LNCaP clone FGC (cell line): ENCODE measurements around the gene ENPP1.

Experiments
- DNase-seq: peaks from one replicate; pipeline ENCODE4 v3.0.0-alpha.2; 2011; ENCODE audit warnings: low read depth
- H3K4me3 ChIP-seq: 2 replicates; pipeline ENCODE4 v1.5.1; 2011; ENCODE audit warnings: mild to moderate bottlenecking, low read depth, low read length, control low read depth
- CTCF ChIP-seq: IDR thresholded peaks from 2 replicates; pipeline ENCODE4 v1.5.1; 2012; ENCODE audit warnings: mild to moderate bottlenecking; ENCODE audit not compliant: control insufficient read depth, insufficient read depth; ENCODE audit errors: extremely low read depth

ENPP1 gene

GRCh38 chr6:131795366-131795765 is 12.5 kb upstream of the ENPP1 start:
- DNase-seq = no peak
- no peak for TF ChIP-seq CTCF

DNA sequence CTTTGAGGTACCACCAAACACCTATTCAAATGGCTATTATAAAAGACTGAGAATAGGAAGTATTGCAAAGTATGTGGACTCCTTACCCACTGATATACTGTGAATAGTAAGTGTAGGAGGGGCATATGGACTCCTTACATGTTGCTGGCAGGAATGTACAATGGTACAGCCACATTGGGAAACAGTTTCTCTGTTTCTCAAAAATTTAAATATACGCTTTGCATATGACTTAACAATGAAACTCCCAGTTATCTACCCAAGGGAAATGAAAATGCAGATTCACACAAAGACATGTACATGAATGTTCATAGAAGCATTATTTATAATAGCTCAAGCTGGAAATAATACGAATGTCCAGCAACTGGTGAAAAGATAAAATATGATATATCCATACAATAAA is 5.5 kb upstream of the ENPP1 start:
- DNase-seq = no peak
- TF ChIP-seq CTCF = no peak
- no peak overlapping the region for H3K4me3 ChIP-seq

More at GRCh38 chr6:131795366-131795765, 12.5 kb upstream of the ENPP1 start:
- H3K4me3 ChIP-seq = no peak overlapping the region

- TF ChIP-seq CTCF = no peak
- no peak overlapping the region for H3K4me3 ChIP-seq
- DNase-seq = no peak
Measured at GRCh38 chr6:131803007-131803769, 4.6 kb upstream of the ENPP1 start.

DNA sequence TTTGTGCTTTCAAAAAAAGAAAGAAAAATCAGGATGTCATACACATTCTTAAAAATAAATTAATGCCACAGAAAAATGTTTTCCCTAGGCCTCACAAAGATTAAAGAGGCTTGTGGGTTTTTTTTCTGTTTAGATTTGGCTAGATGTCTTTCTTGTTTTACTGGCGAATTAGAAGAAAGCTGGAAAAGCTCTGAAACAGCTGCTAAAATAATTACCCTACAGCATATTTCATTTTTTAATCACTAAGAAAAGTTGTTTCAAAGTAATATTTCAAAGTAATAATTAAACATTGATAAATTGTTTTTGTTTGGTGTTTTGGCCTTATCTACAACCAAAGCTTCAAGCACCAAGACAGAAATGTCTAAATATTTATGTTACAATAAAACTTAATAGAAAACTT is 3.7 kb upstream of the ENPP1 start:
- DNase-seq = no peak
- no peak overlapping the region for H3K4me3 ChIP-seq
- TF ChIP-seq CTCF = no peak

DNA sequence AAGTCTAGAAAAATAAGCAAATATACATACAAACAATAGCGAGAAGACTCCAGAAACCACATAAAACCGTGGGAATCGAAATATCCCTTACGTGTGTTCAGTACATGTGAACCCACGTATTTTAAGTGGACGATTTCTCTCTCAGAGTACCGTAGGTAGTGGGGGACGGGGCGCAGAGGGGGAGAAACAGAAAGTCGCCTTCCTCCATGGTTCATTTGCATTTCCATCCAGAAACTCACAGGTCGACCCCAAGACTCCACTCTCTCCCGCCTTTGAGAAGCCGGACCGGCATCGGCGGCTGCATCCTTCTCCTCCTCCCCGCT is 538 bp upstream of the ENPP1 start:
- DNase-seq = no peak
- H3K4me3 ChIP-seq = peak overlapping the region; percentile 58
- TF ChIP-seq CTCF = no peak

- H3K4me3 ChIP-seq = peak overlapping the region; percentile 62
- no peak for TF ChIP-seq CTCF
- DNase-seq = no peak
Measured at GRCh38 chr6:131808460-131809269, 845 bp downstream of the ENPP1 start.
